Measurements from ENCODE around the gene SYTL1.

Gene SYTL1

GRCh38 chr1:27361044-27361402, 19.2 kb downstream of the SYTL1 start:
- intact Hi-C loops (cut with DNase I; ENCODE audit: low total_unique reads) = no loop called here
- Histone ChIP-seq H3K27me3 (no peaks in the 10 kb centered on the region), H3K4me3 (no peak overlapping the region), H3K4me1 (peaks cover 0 to 27% (median 20%) of the 10 kb centered on the region in 4 donors), H3K27ac (no peak overlapping the region), H3K9me3 (no peaks in the 10 kb centered on the region), H3K36me3 (peaks cover 65 to 89% (median 81%) of the 10 kb centered on the region in 3 donors)
- no peak for DNase-seq
- no peak for TF ChIP-seq CTCF (IDR thresholded peaks at IDR 0.05)

GRCh38 chr1:27361553-27361952, 19.7 kb downstream of the SYTL1 start:
- Histone ChIP-seq H3K27me3 (no peaks in the 10 kb centered on the region), H3K9me3 (no peaks in the 10 kb centered on the region), H3K27ac (no peak overlapping the region), H3K4me3 (no peak overlapping the region), H3K4me1 (peaks cover 0 to 27% (median 20%) of the 10 kb centered on the region in 4 donors), H3K36me3 (peaks cover 62 to 84% (median 75%) of the 10 kb centered on the region in 3 donors)
- no peak for DNase-seq
- TF ChIP-seq CTCF (IDR thresholded peaks at IDR 0.05) = no peak
- intact Hi-C loops (cut with DNase I; ENCODE audit: low total_unique reads) = no loop called here

- Histone ChIP-seq H3K4me1 (peaks cover 0 to 41% (median 29%) of the 10 kb centered on the region in 4 donors), H3K36me3 (peaks cover 46 to 59% (median 52%) of the 10 kb centered on the region in 3 donors), H3K27ac (peak overlapping the region in 1 of 2 donors; percentile 99), H3K9me3 (no peaks in the 10 kb centered on the region), H3K27me3 (no peaks in the 10 kb centered on the region), H3K4me3 (peak overlapping the region in 1 of 2 donors; percentile 91)
- TF ChIP-seq CTCF (IDR thresholded peaks at IDR 0.05) = no peak
- intact Hi-C loops (cut with DNase I; ENCODE audit: low total_unique reads) = no loop called here
- no peak for DNase-seq
Measured at GRCh38 chr1:27363766-27364695, 22.2 kb downstream of the SYTL1 start.

GRCh38 chr1:27364696-27365371, 23.0 kb downstream of the SYTL1 start:
- H3K36me3 ChIP-seq = peaks cover 38 to 51% (median 44%) of the 10 kb centered on the region in 3 donors
- no peaks in the 10 kb centered on the region for H3K9me3 ChIP-seq
- intact Hi-C loops (cut with DNase I; ENCODE audit: low total_unique reads) = no loop called here
- H3K27me3 ChIP-seq = no peaks in the 10 kb centered on the region
- DNase-seq = no peak
- peak overlapping the region; percentile 71 to 91 for H3K4me3 ChIP-seq
- H3K27ac ChIP-seq = peak overlapping the region; percentile 95 to 99
- no peak for TF ChIP-seq CTCF (IDR thresholded peaks at IDR 0.05)
- H3K4me1 ChIP-seq = peaks cover 0 to 46% (median 29%) of the 10 kb centered on the region in 4 donors

GRCh38 chr1:27365372-27366112, 23.7 kb downstream of the SYTL1 start:
- intact Hi-C loops (cut with DNase I; ENCODE audit: low total_unique reads) = no loop called here
- Histone ChIP-seq H3K4me3 (peak overlapping the region; percentile 71 to 91), H3K9me3 (no peaks in the 10 kb centered on the region), H3K4me1 (peaks cover 0 to 46% (median 29%) of the 10 kb centered on the region in 4 donors), H3K27me3 (no peaks in the 10 kb centered on the region), H3K27ac (peak overlapping the region; percentile 95 to 99), H3K36me3 (peaks cover 35 to 44% (median 42%) of the 10 kb centered on the region in 3 donors)
- DNase-seq = peak; percentile 93 to 96
- no peak for TF ChIP-seq CTCF (IDR thresholded peaks at IDR 0.05)
